GM12878 (cell line): ENCODE data around the gene PDCL3. TPM values are rescaled to one million over a fixed set of nuclear protein-coding genes. Genes with fewer than 3 reads are reported as not detected.

ENCODE experiments used
- E2F8 ChIP-seq: fragments of 450-650 bp; IDR thresholded peaks from 2 replicates; pipeline ENCODE4 v1.6.1; 2018; ENCODE audit warnings: mild to moderate bottlenecking, low read depth, moderate library complexity; ENCODE audit not compliant: partially characterized antibody
- GABPA ChIP-seq: IDR thresholded peaks from 2 replicates; pipeline ENCODE4 v1.6.1; 2014; ENCODE audit warnings: antibody characterized with exemption, low read depth, mild to moderate bottlenecking, inconsistent platforms
- HCFC1 ChIP-seq: fragments of 150-350 bp; IDR thresholded peaks from 2 replicates; pipeline ENCODE4 v1.6.1; 2014; ENCODE audit warnings: low read length
- MYC ChIP-seq: IDR thresholded peaks from 2 replicates; pipeline ENCODE4 v1.6.1; 2011; ENCODE audit warnings: mild to moderate bottlenecking, low read length, moderate library complexity, inconsistent platforms; ENCODE audit not compliant: insufficient read depth, insufficient replicate concordance, insufficient read length, severe bottlenecking
- NFXL1 ChIP-seq: fragments of 450-650 bp; IDR thresholded peaks from 2 replicates; pipeline ENCODE4 v1.6.1; 2017; ENCODE audit warnings: antibody characterized with exemption, mild to moderate bottlenecking, borderline replicate concordance
- SPI1 ChIP-seq: IDR thresholded peaks from 2 replicates; pipeline ENCODE4 v1.6.1; 2011; ENCODE audit warnings: low read depth, mild to moderate bottlenecking, low read length, moderate library complexity, borderline replicate concordance; ENCODE audit not compliant: insufficient read depth
- ZBTB4 ChIP-seq: fragments of 450-650 bp; formaldehyde crosslinking; IDR thresholded peaks from 2 replicates; pipeline ENCODE4 v1.4.0; 2022; ENCODE audit warnings: mild to moderate bottlenecking, moderate library complexity
- polyA plus RNA-seq, 11 experiments: library from polyadenylated mRNA; depleted of rRNA in 4 of 11; unstranded in 6 of 11; stranded (reverse) in 5 of 11; fragments of >200 nt; fragmentation: Nextera tagmentation in 4 of 11; fragmentation: Illumina TruSeq in 1 of 11; extraction: Ambion mirVana in 4 of 11; extraction: Trizol in 1 of 11; gene quantifications; 1 replicate in 1 of 11; 2 replicates in 10 of 11; pipeline versions ENCODE4 v1.2.1 to v1.2.3, GENCODE V29; 2011 to 2016; ENCODE audit warnings: inconsistent platforms in 2 of 11, missing spikeins in 2 of 11, low read depth in 1 of 11
- total RNA-seq, 4 experiments: library from RNA; depleted of rRNA in 3 of 4; stranded (reverse); fragments of >200 nt in 3 of 4; fragmentation: Illumina TruSeq in 1 of 4; extraction: Trizol in 1 of 4; gene quantifications; 2 replicates each; pipeline versions ENCODE4 v1.2.1 to v1.2.3, GENCODE V29; 2013 to 2021

The PDCL3 gene
- total and polyA plus RNA-seq, 10 of the 15 experiments (the other 5 are each of a cell fraction or from before 2014, with no cell fraction given) = 22.9 to 111 (median 51.1) TPM

- TF ChIP-seq E2F8 (no peak), NFXL1 (no peak), GABPA (no peak), MYC (no peak), HCFC1 (no peak), SPI1 (no peak), ZBTB4 (CRISPR knock-in tag) (no peak)
Observed at GRCh38 chr2:100522430-100522829, 40.4 kb upstream of the PDCL3 start (continued).
